MCF 10A (cell line): ENCODE measurements around the gene CBX8. TPM values are rescaled to one million over a fixed set of nuclear protein-coding genes. Genes with fewer than 3 reads are reported as not detected.

Experiments
- BruUV-seq: library from RNA; stranded (reverse); fragments of 400-500 nt; replicated peaks from 2 replicates; lab custom pipeline; 2021; lab: Mats Ljungman, UMichigan
- CTCF ChIA-PET: fragments of 300-600 bp; sonication (Branson Sonifier 250); formaldehyde crosslinking; extraction: SDS; loops from one replicate; lab custom pipeline; 2021; ENCODE audit warnings: antibody characterized with exemption, inconsistent platforms; lab: Yijun Ruan, JAX
- POLR2A ChIA-PET: fragments of 300-600, 350-650 bp; sonication (Branson Sonifier 250); formaldehyde crosslinking; extraction: SDS; loops from one replicate; lab custom pipeline; 2020; ENCODE audit warnings: antibody characterized with exemption, inconsistent platforms; lab: Yijun Ruan, JAX
- DNase-seq: peaks from one replicate; pipeline ENCODE4 v3.0.0-alpha.2; 2018; ENCODE audit not compliant: unreplicated experiment
- H3K27ac Mint-ChIP-seq: one replicate; pipeline ENCODE4 v1.8.0; 2022; ENCODE audit warnings: mild to moderate bottlenecking, low read depth, mixed read lengths; ENCODE audit not compliant: unreplicated experiment
- H3K27me3 Mint-ChIP-seq: one replicate; pipeline ENCODE4 v1.8.0; 2022; ENCODE audit warnings: mixed read lengths; ENCODE audit not compliant: insufficient read depth, unreplicated experiment
- H3K36me3 Mint-ChIP-seq: one replicate; pipeline ENCODE4 v1.8.0; 2022; ENCODE audit warnings: mild to moderate bottlenecking, moderate library complexity, mixed read lengths; ENCODE audit not compliant: insufficient read depth, unreplicated experiment
- H3K4me1 Mint-ChIP-seq: one replicate; pipeline ENCODE4 v1.8.0; 2022; ENCODE audit warnings: mixed read lengths; ENCODE audit not compliant: insufficient read depth, unreplicated experiment
- H3K4me3 Mint-ChIP-seq: one replicate; pipeline ENCODE4 v1.8.0; 2022; ENCODE audit warnings: mild to moderate bottlenecking, moderate library complexity, mixed read lengths; ENCODE audit not compliant: unreplicated experiment
- H3K9me3 Mint-ChIP-seq: one replicate; pipeline ENCODE4 v1.8.0; 2022; ENCODE audit warnings: mixed read lengths; ENCODE audit not compliant: unreplicated experiment
- intact Hi-C: fragments of 100-400 bp; cut with micrococcal nuclease; formaldehyde crosslinking; loops from 2 replicates; pipeline ENCODE4 v1.14.1; 2022
- total RNA-seq: library from RNA; stranded (reverse); gene quantifications from 2 replicates; pipeline ENCODE4 v1.2.3, GENCODE V29; 2022
- TF ChIP-seq, protein P1 (sequence below): fragments of 200-600 bp; IDR thresholded peaks from one replicate; pipeline ENCODE4 v1.8.0; 2022; ENCODE audit warnings: antibody characterized with exemption, mild to moderate bottlenecking; ENCODE audit not compliant: unreplicated experiment

Gene CBX8
- total RNA-seq, 1 experiment from 2014 or later = 9.4 TPM

DNA sequence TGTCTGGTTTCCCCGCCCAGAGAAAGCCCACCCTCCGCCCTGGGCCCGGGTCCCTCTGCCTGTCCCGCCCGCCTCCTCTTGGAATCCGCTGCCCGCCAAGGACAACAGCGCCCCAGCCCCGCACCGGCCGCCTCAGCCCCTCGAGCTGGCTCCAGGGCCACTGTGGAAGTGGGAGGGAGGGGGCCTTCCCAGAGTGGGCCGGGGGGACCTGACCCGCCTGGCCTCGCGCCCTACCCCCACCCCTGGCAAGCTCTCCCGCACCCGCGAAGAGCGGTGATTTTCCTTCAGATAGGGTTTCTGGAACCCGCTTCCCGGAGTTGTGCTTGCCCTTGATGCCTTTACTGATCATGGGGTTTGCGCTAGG, 2.3 kb upstream of the CBX8 start:
- POLR2A ChIA-PET = interaction anchor here (0.8 to 4.1 kb wide), 4 partner anchors 22 to 52 kb away, joined by 3 to 24 read pairs (median 8); partner anchors contain the start of gene CBX4
- BruUV-seq = no TSS peak
- Mint-ChIP-seq H3K27ac (no peak overlapping the region), H3K9me3 (no peaks in the 10 kb centered on the region), H3K27me3 (peaks cover 27% of the 10 kb centered on the region), H3K4me1 (peaks cover 15% of the 10 kb centered on the region), H3K4me3 (peak overlapping the region; percentile 63), H3K36me3 (peaks cover 15% of the 10 kb centered on the region)
- CTCF ChIA-PET = interaction anchor here (1.4 kb wide), 1 partner anchor 9 kb away, joined by 7 read pairs; no protein-coding TSS in a partner anchor
- TF ChIP-seq, protein P1, sequence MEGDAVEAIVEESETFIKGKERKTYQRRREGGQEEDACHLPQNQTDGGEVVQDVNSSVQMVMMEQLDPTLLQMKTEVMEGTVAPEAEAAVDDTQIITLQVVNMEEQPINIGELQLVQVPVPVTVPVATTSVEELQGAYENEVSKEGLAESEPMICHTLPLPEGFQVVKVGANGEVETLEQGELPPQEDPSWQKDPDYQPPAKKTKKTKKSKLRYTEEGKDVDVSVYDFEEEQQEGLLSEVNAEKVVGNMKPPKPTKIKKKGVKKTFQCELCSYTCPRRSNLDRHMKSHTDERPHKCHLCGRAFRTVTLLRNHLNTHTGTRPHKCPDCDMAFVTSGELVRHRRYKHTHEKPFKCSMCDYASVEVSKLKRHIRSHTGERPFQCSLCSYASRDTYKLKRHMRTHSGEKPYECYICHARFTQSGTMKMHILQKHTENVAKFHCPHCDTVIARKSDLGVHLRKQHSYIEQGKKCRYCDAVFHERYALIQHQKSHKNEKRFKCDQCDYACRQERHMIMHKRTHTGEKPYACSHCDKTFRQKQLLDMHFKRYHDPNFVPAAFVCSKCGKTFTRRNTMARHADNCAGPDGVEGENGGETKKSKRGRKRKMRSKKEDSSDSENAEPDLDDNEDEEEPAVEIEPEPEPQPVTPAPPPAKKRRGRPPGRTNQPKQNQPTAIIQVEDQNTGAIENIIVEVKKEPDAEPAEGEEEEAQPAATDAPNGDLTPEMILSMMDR = no peak
- intact Hi-C loops = no loop called here
- DNase-seq = no peak

DNA sequence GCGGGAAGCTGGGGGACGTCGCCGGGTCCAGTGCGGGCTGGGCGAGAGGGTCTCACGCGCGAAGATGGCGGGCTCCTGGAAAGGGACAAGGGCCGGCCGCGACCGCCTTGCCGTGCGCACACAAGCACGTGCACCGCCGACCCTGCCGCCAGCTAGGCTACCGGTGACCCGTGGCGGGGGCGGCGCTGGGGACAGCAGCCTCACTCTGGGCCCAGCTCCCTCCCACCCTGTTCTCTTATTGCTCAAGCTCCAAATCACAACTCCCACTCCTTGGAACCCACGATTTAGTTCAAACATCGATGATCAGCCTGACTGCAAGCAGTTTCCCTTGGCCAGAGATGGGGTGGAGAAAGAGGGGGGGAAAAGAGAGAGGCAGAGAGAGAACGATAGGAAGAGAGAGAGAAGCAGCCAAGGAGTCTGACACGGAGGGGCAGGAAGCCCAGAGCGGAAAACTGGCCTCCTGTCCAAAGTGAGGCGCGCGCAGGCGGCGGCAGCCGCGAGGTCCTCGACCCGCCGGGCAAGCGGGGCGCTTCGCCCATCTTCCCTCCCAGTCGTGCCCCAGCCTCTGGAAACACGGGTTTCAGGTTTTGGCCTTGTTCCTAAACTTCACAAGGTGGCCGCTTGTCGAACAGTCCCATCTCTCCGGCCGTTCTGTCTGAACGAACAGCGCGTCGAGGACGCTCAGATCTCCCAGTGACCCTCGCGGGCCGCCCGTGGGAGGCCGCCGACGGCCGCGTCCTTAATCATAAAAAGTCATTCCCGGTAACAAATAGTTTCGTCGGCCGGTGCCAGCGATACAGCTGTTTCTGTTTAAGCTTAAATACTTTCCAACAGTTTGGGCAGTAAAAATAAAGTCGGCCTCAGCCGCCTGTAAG, 1.7 kb upstream of the CBX8 start:
- H3K4me1 Mint-ChIP-seq = peaks cover 15% of the 10 kb centered on the region
- ChIA-PET CTCF (interaction anchor here (0.7 to 1.4 kb wide), 2 partner anchors 10 to 790 kb away, joined by 3 to 7 read pairs; no protein-coding TSS in a partner anchor), POLR2A (interaction anchor here (2.1 to 4.1 kb wide), 3 partner anchors 9 to 41 kb away, joined by 12 to 24 read pairs (median 12); partner anchors contain the start of gene CBX4)
- no peaks in the 10 kb centered on the region for H3K9me3 Mint-ChIP-seq
- peaks cover 21% of the 10 kb centered on the region for H3K36me3 Mint-ChIP-seq
- peak overlapping the region; percentile 48 for H3K4me3 Mint-ChIP-seq
- BruUV-seq = no TSS peak
- DNase-seq = no peak
- intact Hi-C loops = no loop called here
- TF ChIP-seq, protein P1 = no peak
- no peak overlapping the region for H3K27ac Mint-ChIP-seq
- H3K27me3 Mint-ChIP-seq = peaks cover 26% of the 10 kb centered on the region

DNA sequence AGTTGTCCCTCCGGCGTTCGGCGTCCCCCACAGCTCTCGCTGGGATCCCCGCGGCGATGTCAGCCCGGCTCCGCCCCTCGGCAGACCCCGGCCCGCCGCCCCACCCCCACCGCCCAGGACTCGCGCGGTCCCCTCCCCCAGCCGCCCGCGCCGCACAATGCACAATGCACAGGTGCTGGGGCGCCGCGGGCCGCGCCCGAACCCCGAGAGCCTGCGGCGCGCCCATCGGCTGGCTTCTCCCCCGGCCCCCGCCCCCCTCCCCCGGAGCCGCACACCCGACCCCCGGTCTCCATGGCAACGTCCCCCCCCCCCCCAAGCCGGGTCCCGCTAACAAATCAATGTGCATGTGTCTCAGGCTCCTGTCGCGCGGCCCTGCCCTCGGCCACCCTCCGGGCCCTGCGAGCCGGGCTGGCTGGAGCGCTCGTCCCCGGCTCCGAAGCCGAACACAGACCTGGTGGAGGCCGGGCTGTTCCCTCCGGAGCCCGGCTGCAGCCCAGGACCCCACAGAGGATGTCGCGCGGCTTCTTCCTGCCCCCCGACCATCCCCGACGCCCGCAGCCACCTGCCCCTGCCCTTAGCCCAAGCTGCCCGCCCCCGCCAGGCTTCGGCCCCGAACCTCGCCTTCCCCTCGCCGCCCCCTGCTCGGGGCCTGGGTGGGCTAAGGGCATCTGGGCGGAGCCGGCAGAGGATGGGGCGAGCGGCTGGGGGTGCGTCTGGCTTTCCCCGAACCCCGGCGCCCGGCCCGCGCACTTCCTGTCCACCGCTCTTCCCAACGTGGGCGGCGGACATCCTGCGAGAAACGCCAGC, 818 bp upstream of the CBX8 start:
- intact Hi-C loops = no loop called here
- Mint-ChIP-seq H3K27me3 (peaks cover 26% of the 10 kb centered on the region), H3K4me1 (peaks cover 15% of the 10 kb centered on the region), H3K36me3 (peaks cover 22% of the 10 kb centered on the region), H3K9me3 (no peaks in the 10 kb centered on the region), H3K4me3 (peak overlapping the region; percentile 81), H3K27ac (peak overlapping the region; percentile 88)
- no TSS peak for BruUV-seq
- TF ChIP-seq, protein P1 = no peak
- DNase-seq = no peak
- CTCF ChIA-PET = interaction anchor here (0.7 to 1.4 kb wide), 4 partner anchors 11 to 789 kb away, joined by 3 to 7 read pairs (median 4); no protein-coding TSS in a partner anchor
- POLR2A ChIA-PET = interaction anchor here (0.9 to 2.1 kb wide), 11 partner anchors 10 to 196 kb away, joined by 3 to 22 read pairs (median 9); partner anchors contain the start of genes CBX2 and CBX4
